GM13976 (cell line): ENCODE measurements around the gene PLD2.
"Not testable (repeated sequence)": the region's sequence is repeated elsewhere in the genome, so short reads cannot be mapped to it uniquely, and the experiment has no call there.

ENCODE experiments used
- DNase-seq: peaks from one replicate; pipeline ENCODE4 v3.0.0; 2012; ENCODE audit warnings: low spot score
- in situ Hi-C: fragments of 300-500 bp; cut with MboI; formaldehyde crosslinking; loops from one replicate; pipeline ENCODE4 v1.12.0; 2022; ENCODE audit warnings: low sequenced_read_pairs, mixed read lengths, inconsistent platforms; ENCODE audit not compliant: unreplicated experiment
- TF ChIP-seq, protein P1 (sequence below): IDR thresholded peaks from 2 replicates; pipeline ENCODE4 v1.5.1; 2012; ENCODE audit warnings: borderline replicate concordance, mild to moderate bottlenecking; ENCODE audit not compliant: insufficient read depth; ENCODE audit errors: extremely low read depth, missing control alignments, control extremely low read depth

PLD2 gene

GRCh38 chr17:4815043-4815675, 8.2 kb downstream of the PLD2 start:
- DNase-seq = no peak
- TF ChIP-seq, protein P1, sequence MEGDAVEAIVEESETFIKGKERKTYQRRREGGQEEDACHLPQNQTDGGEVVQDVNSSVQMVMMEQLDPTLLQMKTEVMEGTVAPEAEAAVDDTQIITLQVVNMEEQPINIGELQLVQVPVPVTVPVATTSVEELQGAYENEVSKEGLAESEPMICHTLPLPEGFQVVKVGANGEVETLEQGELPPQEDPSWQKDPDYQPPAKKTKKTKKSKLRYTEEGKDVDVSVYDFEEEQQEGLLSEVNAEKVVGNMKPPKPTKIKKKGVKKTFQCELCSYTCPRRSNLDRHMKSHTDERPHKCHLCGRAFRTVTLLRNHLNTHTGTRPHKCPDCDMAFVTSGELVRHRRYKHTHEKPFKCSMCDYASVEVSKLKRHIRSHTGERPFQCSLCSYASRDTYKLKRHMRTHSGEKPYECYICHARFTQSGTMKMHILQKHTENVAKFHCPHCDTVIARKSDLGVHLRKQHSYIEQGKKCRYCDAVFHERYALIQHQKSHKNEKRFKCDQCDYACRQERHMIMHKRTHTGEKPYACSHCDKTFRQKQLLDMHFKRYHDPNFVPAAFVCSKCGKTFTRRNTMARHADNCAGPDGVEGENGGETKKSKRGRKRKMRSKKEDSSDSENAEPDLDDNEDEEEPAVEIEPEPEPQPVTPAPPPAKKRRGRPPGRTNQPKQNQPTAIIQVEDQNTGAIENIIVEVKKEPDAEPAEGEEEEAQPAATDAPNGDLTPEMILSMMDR = no peak
- in situ Hi-C loops = no loop called here

DNA sequence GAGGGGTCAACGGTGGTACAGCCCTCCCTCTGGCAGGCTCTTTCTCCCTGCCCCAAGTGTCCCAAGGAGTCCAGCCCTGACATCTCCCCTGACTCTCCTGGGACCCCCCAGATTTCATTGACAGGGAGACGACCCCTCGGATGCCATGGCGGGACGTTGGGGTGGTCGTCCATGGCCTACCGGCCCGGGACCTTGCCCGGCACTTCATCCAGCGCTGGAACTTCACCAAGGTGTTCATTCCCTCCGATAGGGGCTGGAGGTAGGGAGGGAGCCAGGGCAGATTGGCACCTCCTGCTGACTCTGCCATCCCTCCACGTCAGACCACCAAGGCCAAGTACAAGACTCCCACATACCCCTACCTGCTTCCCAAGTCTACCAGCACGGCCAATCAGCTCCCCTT, 9.9 kb downstream of the PLD2 start:
- in situ Hi-C loops = no loop called here
- TF ChIP-seq, protein P1 = no peak
- DNase-seq = no peak

DNA sequence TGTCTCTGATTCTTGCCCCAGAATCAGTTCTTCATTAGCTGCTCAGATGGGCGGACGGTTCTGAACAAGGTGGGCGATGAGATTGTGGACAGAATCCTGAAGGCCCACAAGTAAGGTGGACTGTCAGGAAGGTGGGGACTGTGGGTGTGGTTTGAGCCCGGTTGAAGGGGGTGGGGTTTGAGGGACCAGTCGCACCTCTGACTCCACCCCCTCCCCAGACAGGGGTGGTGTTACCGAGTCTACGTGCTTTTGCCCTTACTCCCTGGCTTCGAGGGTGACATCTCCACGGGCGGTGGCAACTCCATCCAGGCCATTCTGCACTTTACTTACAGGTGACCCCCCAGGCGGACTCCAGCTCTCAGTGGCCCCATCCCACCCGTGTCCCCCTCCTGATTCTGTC, 11.3 kb downstream of the PLD2 start:
- TF ChIP-seq, protein P1 = no peak
- in situ Hi-C loops = no loop called here
- no peak for DNase-seq

GRCh38 chr17:4822835-4823234, 15.9 kb downstream of the PLD2 start:
- TF ChIP-seq, protein P1 = no peak
- in situ Hi-C loops = no loop called here
- DNase-seq = peak; percentile 17

- TF ChIP-seq, protein P1 = no peak
- DNase-seq = no peak
- in situ Hi-C loops = no loop called here
These were observed 16.6 kb downstream of the PLD2 start for GRCh38 chr17:4823373-4824089.

- TF ChIP-seq, protein P1 = no peak
- no peak for DNase-seq
- in situ Hi-C loops = no loop called here
These were observed 20.4 kb downstream of the PLD2 start for GRCh38 chr17:4827399-4827798.

GRCh38 chr17:4832829-4833177, 25.9 kb downstream of the PLD2 start:
- not testable (repeated sequence) for DNase-seq

More at GRCh38 chr17:4832829-4833177, 25.9 kb downstream of the PLD2 start:
- in situ Hi-C loops = not testable (repeated sequence)
